Measurements from ENCODE around the gene DIS3L2.

DNA sequence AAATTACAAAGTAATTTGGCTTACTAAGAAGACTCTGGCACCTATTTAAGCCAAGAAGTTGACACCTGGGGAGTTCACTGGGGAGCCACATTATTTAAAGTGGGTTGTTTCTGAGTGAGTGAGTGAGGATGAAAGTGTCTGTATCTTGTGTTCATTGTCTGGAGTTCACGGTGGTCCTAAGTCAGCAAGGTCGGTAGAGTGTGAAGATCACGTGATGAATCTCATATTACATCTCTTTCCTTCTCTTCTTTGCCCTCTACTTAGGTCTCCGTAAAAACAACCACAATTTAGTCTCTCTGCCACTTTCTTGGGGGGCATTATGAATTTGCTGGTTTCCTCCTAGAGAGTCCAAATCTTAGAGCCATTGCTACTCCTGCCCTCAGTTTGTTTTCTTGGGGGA lies 67.8 kb downstream of the DIS3L2 start:
- TF ChIP-seq POLR2A (IDR thresholded peaks at IDR 0.05; ENCODE audit: low read length), result no peak
- TF ChIP-seq GATA1 (IDR thresholded peaks at IDR 0.05; ENCODE audit: low read depth, low read length), result no peak

Measured in erythroblast (primary cell).